HG02981 (cell line): Measurements from ENCODE around the gene INHBA.

Experiments
- ATAC-seq: cut with Tn5 transposase; IDR thresholded peaks from one replicate; pipeline ENCODE4 v1.9.1; 2021; ENCODE audit warnings: mild to moderate bottlenecking, moderate library complexity; ENCODE audit not compliant: unreplicated experiment

Gene INHBA

DNA sequence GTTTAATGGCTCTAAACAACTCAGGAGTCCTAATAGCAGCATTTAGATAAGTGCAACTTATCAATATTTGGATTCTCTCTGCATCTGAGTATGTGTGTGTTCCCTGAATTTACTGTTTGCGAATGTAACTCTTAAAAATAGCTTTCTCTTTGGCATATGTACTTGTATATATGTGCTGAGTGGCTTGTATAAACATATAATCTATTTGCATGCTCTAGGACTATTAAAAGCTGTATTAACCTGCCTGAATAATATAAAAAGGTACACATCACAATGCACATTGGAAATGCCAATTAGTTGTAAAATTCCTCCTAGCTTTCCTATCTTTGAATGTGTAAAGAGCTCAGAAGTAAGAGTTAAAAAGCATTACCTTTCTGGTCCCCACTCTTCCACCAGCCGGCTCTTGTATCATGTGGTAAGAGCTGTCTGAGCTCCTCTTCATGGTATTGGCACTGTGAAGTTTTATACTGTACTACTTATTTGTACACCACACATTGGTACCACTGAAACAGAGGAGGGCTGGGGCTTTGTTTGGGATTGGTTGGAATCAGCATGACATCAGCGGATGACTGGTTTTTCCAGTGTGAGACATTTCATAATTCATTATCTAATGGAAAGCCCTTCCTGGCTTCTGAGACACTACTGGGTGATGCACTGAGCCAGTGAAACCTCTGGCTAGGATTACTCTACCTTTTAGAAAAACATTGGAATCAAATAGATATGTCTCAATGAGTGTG, at the start of gene INHBA:
Gene INHBA (minus strand): TSS at position 456 of the 737 bp plus-strand sequence. CDS start 2,716 bp downstream, outside the sequence.
- ATAC-seq, result no peak

DNA sequence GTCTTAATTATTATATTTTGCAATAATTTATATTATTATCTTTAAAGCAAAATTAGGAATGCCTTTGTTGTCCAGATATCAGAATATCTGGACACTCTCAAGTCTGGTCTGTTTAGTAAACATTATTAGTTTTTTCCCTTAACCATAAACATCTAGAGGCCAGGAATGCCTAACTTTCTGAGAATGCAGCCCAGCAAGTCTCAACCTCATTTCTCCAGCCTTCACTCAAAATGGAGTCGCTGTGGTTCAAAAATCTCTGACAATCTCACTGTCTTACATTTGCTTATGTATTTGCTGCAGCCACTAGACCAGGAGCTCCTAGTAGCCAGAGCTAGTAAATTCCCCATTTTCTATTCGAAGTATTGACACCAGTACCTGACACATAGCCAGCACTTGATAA, 49.7 kb upstream of the INHBA start:
- ATAC-seq, result no peak

DNA sequence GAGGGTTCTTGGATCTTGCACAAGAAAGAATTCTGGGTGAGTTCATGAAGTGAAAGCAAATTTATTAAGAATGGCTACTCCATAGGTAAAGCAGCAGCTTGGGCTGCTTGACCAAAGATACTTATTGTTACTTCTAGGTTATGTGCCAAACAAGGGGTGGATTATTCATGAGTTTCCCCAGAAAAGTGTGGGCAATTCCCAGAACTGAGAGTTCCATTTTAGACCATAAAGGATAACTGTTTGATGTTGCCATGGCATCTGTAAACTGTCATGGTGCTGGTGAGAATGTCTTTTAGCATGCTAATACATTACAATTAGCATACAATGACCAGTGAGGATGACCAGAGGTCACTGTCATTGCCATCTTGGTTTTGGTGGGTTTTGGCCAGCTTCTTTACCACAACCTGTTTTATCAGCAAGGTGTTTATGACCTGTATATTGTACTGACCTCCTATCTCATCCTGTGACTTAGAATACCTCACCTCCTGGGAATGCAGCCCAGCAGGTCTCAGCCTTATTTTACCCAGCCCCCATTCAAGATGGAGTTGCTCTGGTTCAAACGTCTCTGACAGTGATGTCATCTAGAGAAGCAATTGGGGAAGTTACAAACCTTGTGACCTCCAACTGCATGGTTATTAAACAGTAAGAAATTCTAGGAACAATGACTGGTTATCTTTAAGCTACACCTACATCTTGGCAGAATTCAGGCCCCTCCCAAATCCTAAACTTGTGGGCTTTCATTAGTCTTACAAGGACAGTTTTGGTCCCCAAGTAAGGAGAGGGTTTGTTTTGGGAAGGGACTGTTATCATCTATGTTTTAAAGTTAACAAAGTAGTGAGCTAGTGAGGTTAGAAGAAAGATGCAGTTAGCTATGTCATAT, 48.0 kb upstream of the INHBA start:
- ATAC-seq, result no peak

DNA sequence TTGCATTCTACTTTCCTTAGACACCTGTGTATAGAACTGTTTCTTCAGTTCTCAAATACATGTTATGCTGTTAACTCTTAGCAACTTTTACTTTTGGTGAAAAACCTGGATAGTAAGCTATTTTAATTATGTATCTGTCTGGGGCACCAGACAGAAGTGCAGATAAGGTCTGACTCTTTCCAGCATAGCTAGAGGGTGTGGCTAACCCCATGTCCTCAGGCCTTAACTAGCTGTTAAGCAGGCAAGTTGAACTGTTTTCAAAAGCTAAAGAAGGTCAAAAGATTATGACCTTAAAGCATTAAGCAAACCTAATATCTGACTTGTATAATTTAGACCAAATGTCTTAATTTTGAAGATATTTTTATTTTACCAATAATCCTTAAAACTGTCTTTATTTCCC, 45.1 kb upstream of the INHBA start:
- no peak for ATAC-seq

DNA sequence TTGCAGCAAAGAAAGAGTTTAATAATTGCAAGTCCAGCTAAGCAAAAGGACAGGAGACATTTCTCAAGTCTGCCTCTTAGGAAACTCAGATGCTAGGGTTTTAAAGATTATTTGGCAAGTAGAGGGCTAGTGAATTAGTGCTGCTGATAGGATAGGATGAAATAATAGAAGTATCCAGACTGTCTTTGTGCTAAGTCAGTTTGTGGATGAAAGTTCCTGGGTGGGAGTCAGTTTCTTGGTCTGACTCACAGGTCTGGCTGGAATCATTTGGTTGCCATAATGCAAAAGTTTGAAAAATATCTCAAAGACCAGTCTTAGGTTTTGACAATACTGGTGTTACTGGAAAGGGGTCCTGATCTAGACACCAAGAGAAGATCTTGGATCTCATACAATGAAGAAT, 42.6 kb upstream of the INHBA start:
- no peak for ATAC-seq

DNA sequence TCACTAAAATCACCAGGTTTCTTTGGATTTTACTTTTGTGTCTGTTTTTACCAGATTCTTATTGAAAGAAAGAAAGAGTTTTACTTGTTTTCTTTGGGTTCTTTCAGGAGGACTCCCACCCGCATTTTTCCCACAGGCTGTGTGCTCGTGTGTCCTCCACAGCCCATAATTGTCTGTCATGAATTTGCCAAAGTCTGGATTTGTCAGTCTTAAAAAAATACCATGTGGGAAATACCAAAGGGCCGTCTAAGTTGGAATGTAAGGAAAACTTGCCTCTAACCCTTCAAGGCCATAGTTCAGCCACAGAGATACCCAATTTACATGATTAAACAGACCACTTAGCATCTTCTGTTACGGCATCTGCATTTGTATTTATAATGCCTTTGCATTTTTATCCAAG, 41.3 kb upstream of the INHBA start:
- no peak for ATAC-seq

DNA sequence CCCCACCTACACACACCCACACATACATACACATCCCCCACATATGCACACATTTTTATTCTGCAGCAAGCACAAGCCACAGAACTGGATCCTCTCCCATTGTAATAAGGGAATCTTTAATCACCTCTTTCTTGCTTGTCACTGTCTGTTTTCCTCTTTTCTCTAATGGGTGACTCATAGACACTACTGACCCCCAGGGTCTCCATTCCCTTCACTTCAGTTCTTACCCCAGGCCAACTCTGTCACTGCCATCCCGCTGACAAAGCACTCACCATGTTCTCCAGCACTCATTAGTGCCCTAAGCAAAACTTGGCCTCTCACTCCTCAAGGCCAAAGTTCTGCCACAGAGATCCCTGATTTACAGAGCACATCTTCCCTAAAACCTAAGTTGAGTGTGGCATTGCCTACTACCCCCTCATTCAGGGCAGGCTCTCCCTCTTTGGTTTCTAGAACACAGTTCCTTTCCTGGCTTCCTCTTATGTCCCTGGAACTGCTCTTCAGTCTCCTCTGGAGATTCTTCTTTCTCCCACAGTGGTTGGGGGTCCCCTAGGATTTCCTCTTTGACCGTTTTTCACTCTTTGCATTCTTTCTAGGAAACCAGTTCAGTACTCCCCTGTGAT, 39.6 kb upstream of the INHBA start:
- ATAC-seq, result no peak

DNA sequence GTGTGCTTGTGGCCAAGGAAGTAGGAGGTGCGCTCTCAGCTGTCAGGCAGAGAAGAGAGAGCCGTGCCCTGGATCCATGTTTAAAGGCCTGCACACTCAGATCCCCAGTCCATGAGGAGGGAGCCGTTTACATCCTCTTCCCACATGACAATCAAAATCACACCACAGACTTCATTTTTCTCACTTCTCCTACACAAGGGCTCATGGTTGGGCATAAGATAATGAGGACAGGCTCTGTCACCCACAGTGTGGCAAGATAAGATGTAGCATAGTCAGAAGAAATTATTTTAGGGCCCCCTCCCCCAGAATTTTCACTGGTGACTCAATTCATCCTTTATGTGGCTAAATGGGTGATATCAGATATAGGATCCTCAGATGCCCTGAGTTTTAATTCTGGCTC, 35.9 kb upstream of the INHBA start:
- no peak for ATAC-seq

DNA sequence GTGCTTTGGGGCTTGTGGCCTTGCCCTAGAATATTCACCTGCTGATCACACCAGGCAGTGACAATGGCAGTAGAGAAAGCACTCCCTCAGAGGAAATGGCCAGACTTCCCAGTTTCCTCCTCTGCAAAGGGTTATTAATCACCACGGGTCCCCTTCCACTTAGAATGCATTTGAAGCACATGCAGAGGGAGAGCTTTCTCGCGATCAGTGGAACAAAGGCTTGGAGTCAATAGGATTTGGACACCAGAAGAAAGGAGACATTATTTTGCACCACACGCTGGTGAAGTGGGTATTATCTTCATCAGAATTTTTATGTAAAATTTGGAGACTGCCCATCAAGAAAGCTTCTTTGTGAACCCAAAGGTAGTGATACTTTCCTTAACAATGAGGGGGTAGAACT, 35.4 kb upstream of the INHBA start:
- no peak for ATAC-seq

DNA sequence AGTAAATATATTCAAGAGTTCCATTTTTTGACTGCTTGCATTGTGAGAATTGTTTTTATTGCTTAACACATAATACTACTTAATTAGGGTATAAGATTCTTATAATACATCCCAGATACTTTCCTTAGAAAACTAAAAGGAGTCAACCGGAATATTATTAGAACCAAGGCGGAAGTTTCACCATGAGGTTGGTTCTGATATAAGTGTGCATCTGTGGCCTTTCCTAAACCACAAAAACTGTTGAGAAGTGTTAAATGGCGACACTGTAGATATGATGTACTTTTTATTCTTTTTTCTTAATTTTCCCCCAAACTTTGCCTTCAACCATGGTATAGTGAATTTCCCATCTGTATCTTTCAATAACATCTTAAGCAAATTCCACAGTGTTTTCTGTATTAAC, 32.3 kb upstream of the INHBA start:
- ATAC-seq, result no peak

DNA sequence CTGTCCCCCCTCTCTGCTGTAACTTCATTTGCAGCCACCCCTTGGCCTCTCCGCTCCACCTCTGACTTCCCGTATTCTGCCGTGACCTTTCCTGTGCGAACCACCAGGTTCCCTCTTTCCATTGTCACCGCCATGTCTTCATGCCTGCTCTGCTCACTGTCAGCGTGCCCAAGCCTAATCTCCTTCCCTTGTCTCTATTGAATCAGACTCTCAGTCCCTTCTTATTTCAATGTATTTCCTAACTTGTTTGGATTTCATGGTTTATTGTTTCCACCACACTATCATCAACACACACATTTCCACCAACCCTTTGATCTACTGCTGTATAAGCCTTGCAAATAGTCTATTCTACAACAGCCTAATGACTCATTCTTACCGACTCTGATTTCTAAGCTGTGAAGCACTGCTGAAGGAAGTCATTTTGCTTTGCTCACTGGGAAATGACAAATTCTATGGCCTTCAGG, 30.0 kb upstream of the INHBA start:
- ATAC-seq, result no peak

DNA sequence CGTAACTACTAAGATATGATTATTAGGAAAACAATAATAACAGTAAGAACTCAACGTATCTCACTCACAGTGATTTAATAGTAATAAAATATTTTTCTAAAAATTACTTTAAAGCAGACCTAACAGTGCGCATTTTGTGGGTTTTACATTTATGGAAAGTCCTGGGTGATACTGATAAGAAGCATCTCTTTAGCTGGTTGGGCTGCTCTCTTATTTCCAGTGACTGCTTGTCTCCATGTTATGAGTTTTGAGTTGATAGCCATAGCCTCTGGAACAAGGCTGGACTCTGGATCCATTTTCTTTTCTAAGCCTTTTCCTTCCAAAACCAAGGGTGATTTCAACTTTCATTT, 29.5 kb upstream of the INHBA start:
- ATAC-seq, result no peak

DNA sequence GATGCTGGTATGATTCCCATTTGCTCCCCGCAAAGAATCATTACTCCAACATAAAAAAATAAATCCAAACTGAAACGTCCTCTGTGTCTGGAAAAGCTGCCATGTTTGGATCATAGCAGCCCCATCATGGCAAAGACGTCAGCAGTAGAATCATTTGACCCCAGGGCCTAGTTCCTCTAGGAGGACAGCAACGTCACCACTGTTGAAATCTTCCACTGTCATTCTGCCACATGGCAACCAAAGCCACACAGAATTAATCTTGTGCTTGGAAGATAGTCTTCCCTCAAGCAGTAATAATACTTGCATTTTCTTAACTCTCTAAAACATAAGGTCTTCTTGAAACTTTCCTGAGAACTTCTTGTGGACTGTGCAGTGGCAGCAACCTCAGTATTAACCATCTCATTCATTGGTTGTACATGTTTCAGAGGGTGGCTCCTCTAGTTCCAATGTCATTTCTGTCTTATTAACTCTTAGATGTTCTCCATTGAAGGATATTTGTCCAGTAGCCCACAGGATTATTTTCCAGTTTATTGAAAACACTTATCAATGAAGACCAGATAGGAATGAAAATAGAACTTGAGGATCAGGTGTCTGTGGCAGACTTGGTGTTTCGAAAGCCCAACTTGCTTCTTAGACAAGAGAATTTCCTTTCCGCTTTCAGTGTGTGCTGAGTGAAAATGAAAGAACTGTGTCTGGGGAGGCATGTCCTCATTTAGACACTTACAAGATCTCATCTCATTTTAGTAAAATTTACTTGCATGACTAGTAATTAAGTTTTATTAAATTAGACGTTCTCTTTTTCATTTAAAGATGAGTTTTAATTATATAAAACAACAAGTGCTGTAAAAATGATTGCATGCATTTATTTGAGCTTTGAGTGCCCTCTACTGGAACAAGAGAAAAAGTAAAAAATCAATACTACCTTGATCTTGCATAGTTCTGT, 28.9 kb upstream of the INHBA start:
- ATAC-seq, result peak; percentile 97

DNA sequence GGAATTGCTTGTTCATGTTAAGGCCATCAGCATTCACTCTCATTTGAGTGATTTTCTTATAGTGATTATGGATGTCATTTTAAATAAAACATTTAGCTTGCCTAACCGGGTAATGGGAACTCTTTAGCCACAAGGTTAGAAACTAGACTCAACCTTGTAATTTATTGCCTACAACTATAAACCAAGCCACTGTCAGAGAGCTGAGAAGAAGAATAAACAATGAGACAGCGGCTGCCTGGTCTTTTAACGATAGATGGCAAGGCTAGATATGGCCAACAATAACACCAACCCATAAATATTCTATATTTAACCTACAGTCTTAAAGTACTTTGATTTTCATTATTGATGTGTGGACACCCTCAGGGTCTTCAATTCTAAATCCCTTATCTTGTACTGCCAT, 27.8 kb upstream of the INHBA start:
- ATAC-seq, result no peak

DNA sequence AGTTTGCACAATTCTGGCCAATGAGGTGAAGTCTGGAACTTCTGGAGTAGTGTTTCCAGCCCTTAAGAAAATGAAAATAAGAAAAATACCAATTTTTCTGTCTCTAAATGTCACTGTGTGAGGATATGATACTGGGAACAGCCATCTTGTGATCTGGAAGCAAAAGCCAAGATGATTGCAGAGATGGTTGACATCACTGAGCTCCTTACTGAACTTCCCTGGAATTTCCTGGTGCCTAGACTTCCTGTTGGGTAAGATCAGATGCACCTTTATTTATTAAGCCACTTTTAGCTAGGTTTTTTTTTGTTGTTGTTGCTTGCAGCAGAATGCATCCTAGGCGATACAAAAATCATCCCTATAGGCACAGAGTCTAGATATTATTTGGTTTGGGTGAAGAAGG, 27.3 kb upstream of the INHBA start:
- ATAC-seq, result no peak

DNA sequence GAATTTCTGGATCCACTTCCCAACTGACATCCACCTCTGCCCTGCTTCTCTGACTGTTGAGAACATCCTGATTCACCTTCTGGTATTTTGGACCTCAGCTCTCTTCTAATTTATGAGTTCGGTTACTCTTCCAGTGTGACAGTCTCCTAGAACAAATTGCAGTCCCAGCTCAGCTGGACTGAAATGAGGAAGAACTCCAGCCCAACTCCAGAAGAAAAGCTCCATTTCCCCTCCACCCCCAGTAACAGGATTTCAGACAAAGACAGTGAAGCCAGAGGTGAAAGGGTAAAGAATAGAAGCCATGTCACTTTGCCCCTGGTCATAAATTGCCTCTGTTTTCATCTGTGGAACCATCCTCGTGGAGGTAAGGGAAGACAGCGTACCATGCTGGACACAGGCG, 26.2 kb upstream of the INHBA start:
- no peak for ATAC-seq

DNA sequence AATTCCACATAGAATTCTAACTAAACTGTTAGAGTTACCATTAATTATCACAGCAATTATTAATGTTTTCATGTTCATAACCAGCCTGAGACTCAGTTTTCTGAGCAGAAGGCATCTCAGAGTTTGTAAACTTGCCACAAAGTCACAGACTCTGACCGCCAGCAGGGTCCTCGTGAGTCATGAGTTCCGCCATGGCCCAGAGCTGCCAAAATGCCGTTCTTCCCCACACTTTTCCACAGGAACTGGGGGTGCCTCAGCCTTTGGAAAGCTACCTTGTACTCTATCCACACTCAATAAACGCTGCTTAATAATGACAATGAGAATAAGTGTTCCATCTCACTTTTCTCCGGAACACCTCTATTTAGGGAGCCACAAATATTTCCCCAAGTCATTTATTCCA, 22.1 kb upstream of the INHBA start:
- ATAC-seq, result no peak

DNA sequence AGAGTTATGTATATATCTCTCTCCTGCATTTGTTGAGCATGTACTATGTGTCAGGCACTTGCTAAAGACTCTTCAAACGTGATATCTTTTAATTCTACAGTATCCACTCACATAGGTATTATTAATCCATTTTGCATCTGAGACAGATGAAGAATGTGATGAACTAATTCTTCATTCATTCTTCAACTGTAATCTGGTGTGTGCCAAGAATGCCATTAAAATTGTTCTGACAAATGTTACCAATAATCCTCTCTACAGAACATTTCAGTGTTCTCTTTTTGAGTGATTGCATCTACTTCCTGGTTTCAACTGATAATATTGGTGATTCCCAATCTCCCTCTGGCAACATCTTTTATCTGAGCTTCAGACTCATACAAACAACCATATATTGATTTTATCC, 18.0 kb upstream of the INHBA start:
- no peak for ATAC-seq

DNA sequence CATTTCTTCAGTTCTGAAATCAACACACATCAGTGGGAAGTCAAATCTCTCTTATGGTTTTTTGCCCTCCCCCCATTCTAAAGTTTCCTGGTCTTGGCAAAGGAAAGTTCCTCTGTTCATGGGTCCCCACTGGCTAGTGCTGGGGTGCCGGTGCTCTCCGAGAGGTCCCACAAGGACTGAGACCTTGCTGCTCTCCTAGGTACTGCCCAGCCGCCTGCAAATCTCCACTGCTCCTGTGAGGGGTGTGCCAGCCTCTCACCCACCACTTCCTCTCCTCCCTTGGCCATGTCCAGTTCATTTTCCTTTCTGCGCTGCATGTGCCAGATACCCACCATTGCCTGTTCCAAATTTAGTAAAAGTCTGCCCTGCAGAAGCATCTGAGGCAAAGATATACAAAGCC, 17.2 kb upstream of the INHBA start:
- ATAC-seq, result no peak

DNA sequence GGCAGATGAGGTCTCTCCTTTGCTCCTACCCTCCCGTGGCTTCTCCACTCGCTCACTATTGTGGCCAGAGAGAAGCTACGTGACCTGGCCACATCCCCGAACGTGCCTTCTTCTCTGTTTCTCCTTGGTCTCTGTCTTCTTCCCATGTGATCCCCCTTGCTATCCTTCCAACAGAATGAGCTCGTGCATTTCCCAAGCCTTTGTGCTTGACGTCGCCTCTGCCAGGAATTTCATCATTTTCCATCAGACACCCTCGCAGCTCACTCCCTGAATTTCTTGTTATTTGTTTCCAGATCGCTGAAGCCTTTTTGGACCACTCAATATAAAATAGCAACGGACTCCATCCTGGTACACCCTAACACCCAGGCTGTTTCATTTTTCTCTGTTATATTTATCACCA, 13.8 kb upstream of the INHBA start:
- ATAC-seq, result no peak

DNA sequence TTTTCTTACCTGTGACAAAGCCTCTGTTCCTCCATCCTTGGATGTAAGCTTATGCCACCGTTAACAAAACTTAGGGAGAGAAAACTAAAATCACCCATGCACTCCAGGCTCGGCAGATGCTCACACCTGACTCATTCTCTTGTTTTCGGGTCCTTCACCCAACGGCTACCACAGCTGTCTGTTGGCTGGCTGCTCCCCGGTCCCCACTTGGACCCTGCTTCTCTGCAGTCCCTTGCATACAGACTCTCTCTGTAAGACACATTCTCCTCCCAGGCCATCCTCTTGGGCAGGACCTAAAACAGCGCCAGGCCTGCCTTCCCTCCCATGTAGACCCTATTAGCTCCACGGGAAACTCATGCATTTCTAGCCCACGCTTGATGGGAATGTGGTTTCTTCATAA, 12.1 kb upstream of the INHBA start:
- no peak for ATAC-seq
